GM12875 (cell line): ENCODE measurements around the gene STXBP1.

Experiments used
- H3K4me3 ChIP-seq: one replicate; pipeline ENCODE4 v1.5.1; 2011; ENCODE audit warnings: low read depth, low read length, control low read depth
- CTCF ChIP-seq: IDR thresholded peaks from 2 replicates; pipeline ENCODE4 v1.5.1; 2011; ENCODE audit warnings: low read depth, mild to moderate bottlenecking, control low read depth, inconsistent platforms, low read length, moderate library complexity, borderline replicate concordance; ENCODE audit not compliant: insufficient read depth

The STXBP1 gene

GRCh38 chr9:127735530-127736185, 123.6 kb downstream of the STXBP1 start:
- no peak for TF ChIP-seq CTCF
- no peak overlapping the region for H3K4me3 ChIP-seq

GRCh38 chr9:127738666-127739065, 126.6 kb downstream of the STXBP1 start:
- no peak for TF ChIP-seq CTCF
- no peak overlapping the region for H3K4me3 ChIP-seq

GRCh38 chr9:127739614-127740330, 127.7 kb downstream of the STXBP1 start:
- no peak overlapping the region for H3K4me3 ChIP-seq
- TF ChIP-seq CTCF, result no peak

GRCh38 chr9:127741831-127742434, 129.9 kb downstream of the STXBP1 start:
- no peak for TF ChIP-seq CTCF
- no peak overlapping the region for H3K4me3 ChIP-seq
